Forelimb muscle (tissue), 1 donor: ENCODE results near the gene CSTF3. TPM values are rescaled to one million over a fixed set of nuclear protein-coding genes. Genes with fewer than 3 reads are reported as not detected.
"Not testable (repeated sequence)": the region's sequence is repeated elsewhere in the genome, so short reads cannot be mapped to it uniquely, and the experiment has no call there.

Source experiments
- DNase-seq: peaks from one replicate; pipeline ENCODE4 v3.0.0-alpha.2; 2013; ENCODE audit warnings: low read depth
- polyA plus RNA-seq: library from polyadenylated mRNA; unstranded; fragments of 120-200 nt; gene quantifications from one replicate; pipeline ENCODE4 v1.2.1, GENCODE V29; 2013; ENCODE audit not compliant: insufficient read length

CSTF3 gene
- polyA plus RNA-seq, 1 donor, result 37.0 TPM

GRCh38 chr11:33160587-33160986, 693 bp downstream of the CSTF3 start:
- no peak for DNase-seq

DNA sequence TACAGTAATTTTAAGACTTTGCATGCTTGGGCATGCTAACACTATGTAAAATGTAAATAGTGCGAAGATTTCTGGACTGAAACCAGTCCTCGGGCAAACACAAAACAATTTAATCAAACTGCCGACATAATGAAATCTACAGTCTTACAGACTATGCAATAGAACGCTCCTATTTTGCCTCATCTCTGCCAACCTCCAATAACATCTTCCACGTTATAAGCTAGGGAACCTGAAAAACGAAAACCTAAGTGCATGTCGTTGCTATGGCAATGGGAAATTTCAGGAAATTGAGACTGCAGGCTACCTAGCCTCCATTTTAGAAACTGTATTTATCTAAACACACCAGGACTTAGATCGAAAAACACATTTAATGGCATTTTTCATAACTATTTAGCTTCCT, 1.1 kb downstream of the CSTF3 start:
- no peak for DNase-seq

GRCh38 chr11:33159378-33159867, 1.9 kb downstream of the CSTF3 start:
- DNase-seq, result not testable (repeated sequence)

DNA sequence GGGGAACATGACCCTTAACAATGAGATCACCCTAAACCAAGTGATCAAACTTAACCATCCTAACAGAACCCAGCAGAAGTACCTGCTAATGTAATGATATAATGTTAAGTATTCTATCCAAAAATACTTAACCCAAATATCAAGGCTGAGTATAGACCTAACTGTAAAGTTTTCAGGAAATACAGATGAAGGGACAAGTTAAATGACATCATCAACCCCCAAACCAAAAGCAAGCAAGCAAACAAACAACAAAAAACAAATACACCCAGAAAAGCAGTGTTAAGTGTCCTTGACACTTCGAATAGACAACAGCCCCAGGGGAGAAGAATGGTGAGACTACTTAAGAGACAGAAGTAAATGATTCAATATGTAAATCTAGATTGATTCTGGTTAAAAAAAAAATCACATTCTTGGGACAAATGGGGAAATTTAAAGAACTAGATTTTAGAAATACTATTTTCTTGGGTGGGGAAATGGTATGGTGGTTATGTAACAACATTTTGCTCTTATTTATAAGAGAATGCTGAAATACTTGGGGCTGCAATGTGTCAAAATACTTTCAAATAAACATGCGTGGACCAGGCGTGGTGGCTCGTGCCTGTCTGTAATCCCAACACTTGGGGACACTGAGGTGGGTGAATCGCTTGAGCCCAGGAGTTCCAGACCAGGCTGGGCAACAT, 2.5 kb downstream of the CSTF3 start:
- DNase-seq, result no peak

- DNase-seq, result no peak
Observed at GRCh38 chr11:33157103-33158027, 3.9 kb downstream of the CSTF3 start.

GRCh38 chr11:33151399-33151798, 9.9 kb downstream of the CSTF3 start:
- no peak for DNase-seq

GRCh38 chr11:33147559-33147958, 13.7 kb downstream of the CSTF3 start:
- DNase-seq, result no peak

DNA sequence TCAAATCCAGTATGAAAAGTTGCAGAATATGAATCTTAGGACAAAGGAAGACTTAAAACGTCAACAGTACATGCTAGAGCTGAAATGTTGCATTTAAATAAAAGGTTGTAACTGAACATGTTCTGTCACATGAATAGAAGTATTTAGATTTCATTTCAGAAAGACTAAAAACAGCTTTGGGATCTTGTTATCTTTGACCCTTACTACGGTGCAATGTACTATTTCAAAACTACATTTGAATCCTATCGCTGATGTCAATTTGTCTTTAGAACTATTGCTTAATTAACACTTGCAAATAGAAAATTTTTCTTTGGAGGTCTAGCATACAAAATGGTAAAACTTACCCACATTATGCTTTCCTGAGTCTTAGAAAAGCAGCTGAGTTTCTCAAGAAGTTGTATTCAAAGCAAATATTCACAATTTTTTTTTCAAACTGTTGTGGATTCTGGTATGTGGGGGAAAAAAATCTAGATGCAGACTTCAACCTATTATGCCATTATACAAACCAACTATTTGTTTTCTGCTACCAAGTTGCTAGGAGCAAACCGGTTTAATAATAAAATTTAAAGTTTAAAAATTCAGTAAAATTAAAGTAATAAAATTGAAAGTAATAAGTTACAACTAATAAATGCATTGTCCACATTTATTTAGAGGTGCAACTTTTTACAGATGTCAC, 25.4 kb downstream of the CSTF3 start:
- no peak for DNase-seq

DNA sequence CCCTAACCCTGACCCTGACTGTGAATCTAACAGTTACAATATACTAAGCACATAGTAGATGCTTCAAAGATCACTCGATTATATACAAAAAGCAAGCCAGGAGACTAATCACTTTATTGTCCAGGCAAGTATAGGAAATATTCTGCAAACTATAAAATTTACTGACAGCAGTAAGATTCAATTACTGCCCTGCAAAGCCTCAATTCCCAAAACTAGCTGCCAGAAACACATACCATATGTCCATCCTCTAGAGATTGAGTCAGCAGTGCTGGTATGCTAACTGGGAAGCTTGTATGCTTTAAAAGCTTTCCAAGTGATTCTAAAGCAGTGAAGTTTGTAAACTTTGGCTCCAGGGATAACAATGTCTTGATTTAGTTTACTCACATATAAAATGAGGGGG, 26.1 kb downstream of the CSTF3 start:
- DNase-seq, result no peak

DNA sequence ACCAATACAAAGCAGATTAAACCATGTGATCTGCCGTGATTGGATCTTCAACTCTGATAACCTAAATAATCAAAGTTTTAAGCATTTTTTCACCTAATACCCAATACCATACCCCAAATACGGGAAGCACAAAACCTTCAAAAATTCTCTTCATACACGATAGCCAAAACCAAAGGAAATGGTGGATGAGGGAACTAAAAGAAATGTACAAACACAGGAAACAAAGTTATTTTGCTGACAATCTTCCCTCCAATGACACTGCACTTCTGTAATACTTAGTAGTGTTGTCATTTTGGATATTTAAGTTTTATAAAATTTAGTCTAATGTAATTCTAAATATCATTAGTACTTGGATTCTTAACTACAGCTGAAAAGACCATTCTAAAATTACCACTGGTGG, 27.0 kb downstream of the CSTF3 start:
- no peak for DNase-seq

GRCh38 chr11:33133761-33134160, 27.5 kb downstream of the CSTF3 start:
- DNase-seq, result no peak

GRCh38 chr11:33132510-33132909, 28.8 kb downstream of the CSTF3 start:
- DNase-seq, result no peak

DNA sequence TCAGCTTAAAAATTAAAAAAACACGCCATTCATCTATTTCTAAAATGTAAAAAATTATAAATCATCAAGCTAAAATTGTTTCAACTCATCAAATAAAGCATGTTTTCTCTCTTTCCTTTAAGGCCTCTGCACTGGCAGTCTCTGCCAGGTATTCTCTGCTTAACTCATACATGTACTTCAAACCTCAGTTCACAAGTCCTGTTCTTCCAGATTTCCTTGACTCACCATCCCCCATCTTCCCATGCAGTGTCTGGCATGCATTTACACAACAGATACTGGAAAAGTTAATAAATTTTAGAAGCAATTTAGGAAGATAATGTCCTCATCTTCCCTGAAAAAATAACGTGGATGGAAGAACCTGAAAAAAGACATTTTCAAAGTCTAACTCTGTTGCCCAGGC, 32.5 kb downstream of the CSTF3 start:
- no peak for DNase-seq

DNA sequence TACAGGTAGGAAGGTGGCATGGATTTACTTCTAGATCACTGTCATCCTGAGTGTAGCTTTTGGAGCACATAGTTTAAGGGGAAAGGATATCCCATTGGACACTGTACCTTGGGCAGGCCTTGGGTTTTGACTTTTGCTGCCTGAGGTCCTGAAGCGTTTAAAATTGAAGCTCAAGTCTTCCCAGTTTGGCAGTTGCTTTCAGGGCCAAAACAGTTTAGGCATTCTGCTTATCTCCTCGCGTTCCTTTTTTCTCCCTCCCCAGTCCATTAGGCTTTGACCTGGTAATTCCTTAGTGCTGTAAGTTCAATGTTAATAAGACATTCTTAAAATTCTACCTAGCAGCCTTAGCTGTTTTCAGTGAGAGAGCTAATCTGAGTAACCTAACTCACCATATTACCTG, 35.7 kb downstream of the CSTF3 start:
- no peak for DNase-seq

DNA sequence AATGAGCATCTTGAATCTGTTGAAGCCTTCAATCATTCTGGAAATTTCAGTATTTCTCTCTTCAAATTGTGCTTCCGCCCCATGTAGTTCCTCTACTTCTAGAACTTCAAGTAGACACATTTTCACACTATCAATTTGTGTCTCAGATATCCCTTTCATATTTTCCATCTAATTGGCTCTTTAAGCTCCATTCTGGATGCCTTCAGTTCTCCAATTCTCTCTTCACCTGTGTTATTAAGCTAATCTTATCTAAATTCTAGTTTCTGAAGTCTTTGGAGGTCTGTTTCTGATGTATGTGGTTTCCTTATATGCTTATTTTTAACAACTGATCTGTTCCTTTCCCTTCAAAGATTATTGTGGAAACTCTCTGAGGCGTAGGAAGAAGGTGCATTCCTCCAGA, 36.3 kb downstream of the CSTF3 start:
- DNase-seq, result no peak

GRCh38 chr11:33122696-33123095, 38.6 kb downstream of the CSTF3 start:
- not testable (repeated sequence) for DNase-seq

- no peak for DNase-seq
Observed at GRCh38 chr11:33116535-33116934, 44.7 kb downstream of the CSTF3 start.

DNA sequence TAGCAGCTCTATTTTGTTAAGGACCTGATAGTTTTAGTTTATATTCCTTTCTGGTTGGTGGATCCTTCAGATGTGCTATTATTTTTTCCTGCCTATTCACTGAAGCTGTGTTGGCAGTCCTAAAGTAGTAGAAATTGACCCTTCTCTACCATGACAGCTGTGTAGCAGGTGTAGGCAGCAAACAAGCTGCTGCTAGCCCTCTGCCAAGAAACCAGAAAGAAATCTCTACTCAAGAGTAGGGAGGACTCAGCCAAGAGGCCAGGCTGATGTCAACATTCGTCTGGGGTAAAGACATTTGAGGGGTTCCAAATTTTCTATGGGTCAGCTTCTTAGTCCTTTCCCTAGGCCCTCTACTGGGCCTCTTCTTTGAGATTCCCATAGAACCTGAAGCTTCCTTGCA, 51.2 kb downstream of the CSTF3 start:
- DNase-seq, result peak; percentile 4

GRCh38 chr11:33109294-33109895, 51.9 kb downstream of the CSTF3 start:
- DNase-seq, result no peak

GRCh38 chr11:33103836-33104235, 57.4 kb downstream of the CSTF3 start:
- no peak for DNase-seq

DNA sequence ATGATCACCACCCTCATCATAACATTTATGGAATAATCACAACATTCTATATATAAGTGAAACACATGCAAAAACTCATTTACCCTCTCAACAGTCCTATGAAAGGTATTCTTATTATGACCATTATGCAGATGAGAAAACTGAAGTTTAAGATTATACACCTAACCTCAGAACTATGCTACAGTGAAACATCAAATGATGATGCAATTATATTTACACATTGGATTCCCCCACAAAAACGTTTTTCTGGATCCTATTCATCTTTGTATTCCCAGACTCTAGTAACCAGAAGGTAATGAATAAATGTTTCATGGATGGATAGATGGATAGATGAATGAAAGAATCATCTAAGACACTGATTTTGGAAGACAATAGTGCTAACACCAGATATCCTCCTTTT, 67.1 kb downstream of the CSTF3 start:
- DNase-seq, result no peak

DNA sequence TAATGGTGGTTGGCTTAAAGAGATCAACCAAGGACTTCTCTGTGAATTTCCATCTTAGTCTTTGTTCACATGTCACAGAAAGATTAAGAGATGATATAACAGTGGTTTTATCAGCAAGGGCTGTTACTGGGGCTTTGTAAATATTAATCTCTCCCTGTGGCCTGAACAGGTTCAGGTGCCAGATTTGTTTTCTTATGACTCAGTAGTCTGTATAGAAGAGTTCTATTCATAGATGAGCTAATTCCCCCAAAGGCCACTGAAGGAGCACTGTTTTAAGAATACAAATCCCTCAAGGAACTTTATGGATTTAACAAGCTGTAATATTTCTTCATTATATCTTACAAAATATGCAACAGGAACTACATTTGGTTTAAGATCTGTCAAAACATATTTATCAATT, 71.5 kb downstream of the CSTF3 start:
- DNase-seq, result no peak
